Mucosa of rectum (tissue), 2 donors: Measurements from ENCODE around the gene OGG1.

Experiments used
- H3K27ac ChIP-seq, 2 donors: one replicate each; pipeline ENCODE4 v1.7.0; 2013; ENCODE audit warnings: inconsistent platforms in 2 of 2, low read depth in 2 of 2, low read length in 2 of 2
- H3K27me3 ChIP-seq, 2 donors: one replicate each; pipeline ENCODE4 v1.7.0; 2013; ENCODE audit warnings: low read length in 2 of 2; ENCODE audit not compliant: control insufficient read depth in 2 of 2, insufficient read depth in 2 of 2
- H3K36me3 ChIP-seq, 2 donors: one replicate each; pipeline ENCODE4 v1.7.0; 2013; ENCODE audit warnings: low read length in 2 of 2; ENCODE audit not compliant: control insufficient read depth in 2 of 2, insufficient read depth in 2 of 2
- H3K4me1 ChIP-seq, 2 donors: one replicate each; pipeline ENCODE4 v1.7.0; 2013; ENCODE audit warnings: low read length in 2 of 2, mild to moderate bottlenecking in 1 of 2; ENCODE audit not compliant: control insufficient read depth in 2 of 2, insufficient read depth in 2 of 2
- H3K4me3 ChIP-seq, 2 donors: one replicate each; pipeline ENCODE4 v1.7.0; 2013; ENCODE audit warnings: low read length in 2 of 2
- H3K9ac ChIP-seq, 2 donors: one replicate each; pipeline ENCODE4 v1.7.0; 2013; ENCODE audit warnings: low read length in 2 of 2, low read depth in 1 of 2, mild to moderate bottlenecking in 1 of 2
- H3K9me3 ChIP-seq, 2 donors: one replicate each; pipeline ENCODE4 v1.7.0; 2013; ENCODE audit warnings: low read length in 2 of 2; ENCODE audit not compliant: control insufficient read depth in 2 of 2
- donor health status: healthy.
- donor health status: Normal muscosa, but diverticular disease.

The OGG1 gene

GRCh38 chr3:9757427-9757826 is 7.7 kb downstream of the OGG1 start:
- Histone ChIP-seq H3K27me3 (no peaks in the 10 kb centered on the region), H3K4me1 (peaks cover 4 to 8% of the 10 kb centered on the region in 2 donors), H3K36me3 (peaks cover 29 to 48% of the 10 kb centered on the region in 2 donors), H3K9ac (no peak overlapping the region), H3K4me3 (no peak overlapping the region), H3K9me3 (no peaks in the 10 kb centered on the region), H3K27ac (no peak overlapping the region)

- H3K4me1 ChIP-seq: no peaks in the 10 kb centered on the region
- no peak overlapping the region for H3K9ac ChIP-seq
- no peak overlapping the region for H3K27ac ChIP-seq
- no peaks in the 10 kb centered on the region for H3K27me3 ChIP-seq
- no peak overlapping the region for H3K4me3 ChIP-seq
- H3K9me3 ChIP-seq: no peaks in the 10 kb centered on the region
- peaks cover 25 to 44% of the 10 kb centered on the region in 2 donors for H3K36me3 ChIP-seq
Observed at GRCh38 chr3:9760779-9761505, 11.2 kb downstream of the OGG1 start.

- Histone ChIP-seq H3K9me3 (no peaks in the 10 kb centered on the region), H3K27ac (no peak overlapping the region), H3K9ac (no peak overlapping the region), H3K27me3 (no peaks in the 10 kb centered on the region), H3K36me3 (peaks cover 18 to 35% of the 10 kb centered on the region in 2 donors), H3K4me3 (no peak overlapping the region), H3K4me1 (peaks cover 0 to 1% of the 10 kb centered on the region in 2 donors)
Observed at GRCh38 chr3:9761919-9762318, 12.2 kb downstream of the OGG1 start.

GRCh38 chr3:9762871-9763270 is 13.1 kb downstream of the OGG1 start:
- Histone ChIP-seq H3K27me3 (no peaks in the 10 kb centered on the region), H3K36me3 (peaks cover 12 to 28% of the 10 kb centered on the region in 2 donors), H3K9me3 (no peaks in the 10 kb centered on the region), H3K9ac (no peak overlapping the region), H3K4me1 (peaks cover 0 to 2% of the 10 kb centered on the region in 2 donors), H3K4me3 (no peak overlapping the region), H3K27ac (no peak overlapping the region)

GRCh38 chr3:9765865-9766264 is 16.1 kb downstream of the OGG1 start:
- Histone ChIP-seq H3K4me3 (no peak overlapping the region), H3K9ac (no peak overlapping the region), H3K27ac (no peak overlapping the region), H3K9me3 (no peaks in the 10 kb centered on the region), H3K36me3 (peaks cover 3 to 12% of the 10 kb centered on the region in 2 donors), H3K4me1 (peaks cover 15 to 22% of the 10 kb centered on the region in 2 donors), H3K27me3 (no peaks in the 10 kb centered on the region)

- Histone ChIP-seq H3K9ac (peak overlapping the region in 1 of 2 donors; percentile 32), H3K9me3 (no peaks in the 10 kb centered on the region), H3K27ac (no peak overlapping the region), H3K4me1 (peaks cover 15 to 22% of the 10 kb centered on the region in 2 donors), H3K27me3 (no peaks in the 10 kb centered on the region), H3K4me3 (no peak overlapping the region), H3K36me3 (peaks cover 0 to 5% of the 10 kb centered on the region in 2 donors)
Observed at GRCh38 chr3:9767418-9767817, 17.7 kb downstream of the OGG1 start.

- peaks cover 0 to 2% of the 10 kb centered on the region in 2 donors for H3K36me3 ChIP-seq
- H3K9me3 ChIP-seq: no peaks in the 10 kb centered on the region
- H3K27me3 ChIP-seq: no peaks in the 10 kb centered on the region
- H3K27ac ChIP-seq: no peak overlapping the region
- no peak overlapping the region for H3K9ac ChIP-seq
- H3K4me3 ChIP-seq: peak overlapping the region in 1 of 2 donors; percentile 31
- H3K4me1 ChIP-seq: peaks cover 15 to 22% of the 10 kb centered on the region in 2 donors
Observed at GRCh38 chr3:9768141-9768775, 18.5 kb downstream of the OGG1 start.

- Histone ChIP-seq H3K27me3 (no peaks in the 10 kb centered on the region), H3K4me3 (peak overlapping the region; percentile 60 to 79), H3K36me3 (peaks cover 0 to 2% of the 10 kb centered on the region in 2 donors), H3K4me1 (peaks cover 15 to 22% of the 10 kb centered on the region in 2 donors), H3K9me3 (no peaks in the 10 kb centered on the region), H3K9ac (peak overlapping the region; percentile 77 to 86), H3K27ac (peak overlapping the region in 1 of 2 donors; percentile 80)
Observed at GRCh38 chr3:9769012-9769411, 19.3 kb downstream of the OGG1 start.

- Histone ChIP-seq H3K9me3 (no peaks in the 10 kb centered on the region), H3K27ac (peak within 1 kb of the TSS; percentile 62 to 80), H3K9ac (peak within 1 kb of the TSS; percentile 77 to 86)
Observed at GRCh38 chr3:9769426-9770275, 19.9 kb downstream of the OGG1 start, which contains the start of gene CAMK1. CAMK1 (minus strand) TSS chr3:9769947; CDS start chr3:9767749, 2,198 bp downstream.

More at GRCh38 chr3:9769426-9770275, 19.9 kb downstream of the OGG1 start, which contains the start of gene CAMK1:
- Histone ChIP-seq H3K4me3 (peak within 1 kb of the TSS; percentile 60 to 79), H3K36me3 (peaks cover 0 to 2% of the 10 kb centered on the region in 2 donors), H3K27me3 (no peaks in the 10 kb centered on the region), H3K4me1 (peaks cover 15 to 22% of the 10 kb centered on the region in 2 donors)
